Stimulated activated CD8-positive, alpha-beta memory T cell treated with anti-CD3 and anti-CD28 coated beads, Interleukin-12 subunit alpha, Interleukin-12 subunit beta, amount 100 ng/mL, for 4 hours (primary cell): Measurements from ENCODE around the gene TOR4A.

ENCODE experiments used
- DNase-seq: peaks from one replicate; pipeline ENCODE4 v3.0.0-alpha.2; 2020; ENCODE audit warnings: low read depth

The TOR4A gene

GRCh38 chr9:137277329-137278041 is at the start of gene TOR4A:
Gene TOR4A (plus strand): TSS chr9:137277726. CDS start chr9:137278690, 964 bp downstream.
- DNase-seq = no peak

GRCh38 chr9:137227853-137228505 is 49.5 kb upstream of the TOR4A start:
- DNase-seq = no peak

GRCh38 chr9:137228506-137228967 is 49.0 kb upstream of the TOR4A start:
- DNase-seq = no peak

- no peak for DNase-seq
Observed at GRCh38 chr9:137228968-137229896, 48.3 kb upstream of the TOR4A start.

- no peak for DNase-seq
Observed at GRCh38 chr9:137229903-137230704, 47.4 kb upstream of the TOR4A start.

- no peak for DNase-seq
Observed at GRCh38 chr9:137230705-137231371, 46.7 kb upstream of the TOR4A start, which contains the start of gene SLC34A3. Gene SLC34A3 (plus strand): TSS chr9:137230901. CDS start chr9:137231703, 802 bp downstream.

- no peak for DNase-seq
Observed at GRCh38 chr9:137231372-137232039, 46.0 kb upstream of the TOR4A start.

GRCh38 chr9:137232101-137232500 is 45.4 kb upstream of the TOR4A start:
- DNase-seq = no peak

GRCh38 chr9:137232510-137232909 is 45.0 kb upstream of the TOR4A start:
- DNase-seq = no peak

GRCh38 chr9:137233143-137233980 is 44.2 kb upstream of the TOR4A start:
- no peak for DNase-seq

- DNase-seq = no peak
Observed at GRCh38 chr9:137234055-137234697, 43.4 kb upstream of the TOR4A start.

- no peak for DNase-seq
Observed at GRCh38 chr9:137234758-137235423, 42.6 kb upstream of the TOR4A start.

- DNase-seq = no peak
Observed at GRCh38 chr9:137235424-137236237, 41.9 kb upstream of the TOR4A start.

GRCh38 chr9:137236238-137236935 is 41.1 kb upstream of the TOR4A start:
- peak; percentile 79 for DNase-seq

GRCh38 chr9:137236936-137237421 is 40.5 kb upstream of the TOR4A start:
- DNase-seq = no peak
